Neural cell (in vitro differentiated cells): ENCODE data around the gene OR2T1. TPM values are rescaled to one million over a fixed set of nuclear protein-coding genes. Genes with fewer than 3 reads are reported as not detected.

Source experiments
- H2AFZ ChIP-seq: fragments of 200-600, 300-800 bp; sonication (generic), shearing (Covaris generic); 2 replicates; pipeline ENCODE4 v1.6.0; 2014; ENCODE audit warnings: low read depth, mild to moderate bottlenecking, antibody characterized with exemption, low read length, moderate library complexity
- H3F3A ChIP-seq: fragments of 200-600 bp; shearing (Covaris generic); 2 replicates; pipeline ENCODE4 v1.6.1; 2016; ENCODE audit warnings: mild to moderate bottlenecking, moderate library complexity, mixed read lengths, antibody characterized with exemption, low read length; ENCODE audit not compliant: insufficient read depth, poor library complexity, severe bottlenecking
- H3K27ac ChIP-seq: fragments of 200-600, 300-800 bp; sonication (generic), shearing (Covaris generic); 2 replicates; pipeline ENCODE4 v1.5.1; 2014; ENCODE audit warnings: mild to moderate bottlenecking, low read length, moderate library complexity
- H3K27me3 ChIP-seq: fragments of 300-800, 200-600 bp; sonication (generic), shearing (Covaris generic); 2 replicates; pipeline ENCODE4 v1.6.0; 2014; ENCODE audit warnings: mild to moderate bottlenecking, low read depth, low read length, moderate library complexity; ENCODE audit not compliant: insufficient read depth
- H3K36me3 ChIP-seq: fragments of 300-800, 200-600 bp; sonication (generic), shearing (Covaris generic); 2 replicates; pipeline ENCODE4 v1.5.1; 2014; ENCODE audit warnings: mild to moderate bottlenecking, antibody characterized with exemption, low read length, moderate library complexity; ENCODE audit not compliant: insufficient read depth
- H3K4me2 ChIP-seq: fragments of 300-800, 200-600 bp; sonication (generic), shearing (Covaris generic); 2 replicates; pipeline ENCODE4 v1.6.0; 2014; ENCODE audit warnings: mild to moderate bottlenecking, low read length
- H3K4me3 ChIP-seq: fragments of 300-800, 200-600 bp; sonication (generic), shearing (Covaris generic); 2 replicates; pipeline ENCODE4 v1.5.1; 2014; ENCODE audit warnings: mild to moderate bottlenecking, low read length, moderate library complexity
- H3K79me2 ChIP-seq: fragments of 200-600 bp; shearing (Covaris generic); replicated peaks from 2 replicates; pipeline ENCODE4 v1.6.0; 2014; ENCODE audit warnings: mild to moderate bottlenecking, low read length, moderate library complexity; ENCODE audit not compliant: insufficient read depth
- H3K9ac ChIP-seq: fragments of 300-800, 200-600 bp; sonication (generic), shearing (Covaris generic); 2 replicates; pipeline ENCODE4 v1.6.1; 2016; ENCODE audit warnings: mild to moderate bottlenecking, low read length, mixed read lengths
- H3K9me2 ChIP-seq: fragments of 200-600 bp; shearing (Covaris generic); 2 replicates; pipeline ENCODE4 v1.6.1; 2016; ENCODE audit warnings: mild to moderate bottlenecking, low read length, mixed read lengths; ENCODE audit not compliant: insufficient read depth
- H3K9me3 ChIP-seq: fragments of 200-600, 300-800 bp; sonication (generic), shearing (Covaris generic); 2 replicates; pipeline ENCODE4 v1.6.1; 2016; ENCODE audit warnings: mild to moderate bottlenecking, mixed run types, low read length, moderate library complexity, mixed read lengths
- H4K20me1 ChIP-seq: fragments of 200-600 bp; shearing (Covaris generic); 2 replicates; pipeline ENCODE4 v1.6.1; 2016; ENCODE audit warnings: mild to moderate bottlenecking, mixed run types; ENCODE audit not compliant: insufficient read depth
- EP300 ChIP-seq: fragments of 450-650 bp; conservative IDR thresholded peaks from 2 replicates; pipeline ENCODE4 v1.6.1; 2014; ENCODE audit warnings: antibody characterized with exemption, mild to moderate bottlenecking, moderate library complexity; ENCODE audit not compliant: poor library complexity, severe bottlenecking
- EZH2 ChIP-seq: fragments of 200-600, 300-800 bp; shearing (Covaris generic), sonication (generic); IDR thresholded peaks from 2 replicates; pipeline ENCODE4 v1.6.1; 2014; ENCODE audit warnings: antibody characterized with exemption, low read length, borderline replicate concordance, mild to moderate bottlenecking; ENCODE audit not compliant: insufficient read depth, poor library complexity, severe bottlenecking
- MXI1 ChIP-seq: fragments of 450-650 bp; conservative IDR thresholded peaks from 2 replicates; pipeline ENCODE4 v1.6.1; 2014; ENCODE audit warnings: antibody characterized with exemption, mild to moderate bottlenecking; ENCODE audit not compliant: poor library complexity, severe bottlenecking
- POLR2AphosphoS5 ChIP-seq: IDR thresholded peaks from 2 replicates; pipeline ENCODE4 v1.6.1; 2012
- RAD21 ChIP-seq: fragments of 450-650 bp; conservative IDR thresholded peaks from 2 replicates; pipeline ENCODE4 v1.6.1; 2014; ENCODE audit warnings: antibody characterized with exemption, mild to moderate bottlenecking, moderate library complexity
- SMC3 ChIP-seq: fragments of 450-650 bp; conservative IDR thresholded peaks from 2 replicates; pipeline ENCODE4 v1.6.1; 2014; ENCODE audit warnings: antibody characterized with exemption, mild to moderate bottlenecking, moderate library complexity; ENCODE audit not compliant: poor library complexity
- TAF1 ChIP-seq: IDR thresholded peaks from 2 replicates; pipeline ENCODE4 v1.6.1; 2012; ENCODE audit warnings: low read depth
- polyA plus RNA-seq: library from polyadenylated mRNA; depleted of rRNA; stranded (reverse); fragments of >200 nt; gene quantifications from 2 replicates; pipeline ENCODE4 v1.2.3, GENCODE V29; 2014
- TF ChIP-seq, protein P1 (sequence below): IDR thresholded peaks from 2 replicates; pipeline ENCODE4 v1.6.1; 2012; ENCODE audit warnings: borderline replicate concordance
- TF ChIP-seq, protein P2 (sequence below): fragments of 450-650 bp; IDR thresholded peaks from 2 replicates; pipeline ENCODE4 v1.5.1; 2014; ENCODE audit warnings: antibody characterized with exemption, mild to moderate bottlenecking, moderate library complexity; ENCODE audit not compliant: poor library complexity, severe bottlenecking

OR2T1 gene
- polyA plus RNA-seq, 1 donor from 2014 or later, result not detected

DNA sequence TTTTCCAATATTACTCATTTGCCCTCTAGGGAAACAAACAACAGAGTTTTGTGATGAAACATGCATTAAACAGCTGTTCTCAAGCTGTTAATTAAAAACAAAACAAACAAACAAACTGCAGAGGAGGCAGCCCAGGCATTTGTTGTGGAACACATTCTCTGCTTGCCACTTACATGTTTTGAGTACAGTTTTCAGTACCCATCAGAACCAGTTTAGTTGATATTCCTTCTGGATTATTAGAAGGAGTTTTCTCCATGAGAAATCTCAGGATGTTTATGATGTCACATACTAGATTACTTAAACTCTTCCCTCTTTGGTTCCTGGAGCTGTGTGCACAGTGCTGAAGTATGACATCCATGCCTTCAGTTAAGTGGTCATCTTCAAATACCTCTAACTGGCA is 27.4 kb upstream of the OR2T1 start, which contains the start of gene OR2T6:
Gene OR2T6 (plus strand): TSS at position 301 of the 400 bp plus-strand sequence. CDS start 11,863 bp downstream, outside the sequence.
- Histone ChIP-seq H3K9me2 (no peaks in the 10 kb centered on the region), H3K27ac (no peak within 1 kb of the TSS), H2AFZ (no peak within 1 kb of the TSS), H3K4me2 (no peak within 1 kb of the TSS), H4K20me1 (no peaks in the 10 kb centered on the region), H3K9ac (no peak within 1 kb of the TSS), H3F3A (no peaks in the 10 kb centered on the region), H3K36me3 (no peaks in the 10 kb centered on the region), H3K9me3 (no peaks in the 10 kb centered on the region), H3K79me2 (no peaks in the 10 kb centered on the region), H3K27me3 (no peaks in the 10 kb centered on the region), H3K4me3 (no peak within 1 kb of the TSS)
- TF ChIP-seq SMC3 (no peak), EZH2 (no peak)

DNA sequence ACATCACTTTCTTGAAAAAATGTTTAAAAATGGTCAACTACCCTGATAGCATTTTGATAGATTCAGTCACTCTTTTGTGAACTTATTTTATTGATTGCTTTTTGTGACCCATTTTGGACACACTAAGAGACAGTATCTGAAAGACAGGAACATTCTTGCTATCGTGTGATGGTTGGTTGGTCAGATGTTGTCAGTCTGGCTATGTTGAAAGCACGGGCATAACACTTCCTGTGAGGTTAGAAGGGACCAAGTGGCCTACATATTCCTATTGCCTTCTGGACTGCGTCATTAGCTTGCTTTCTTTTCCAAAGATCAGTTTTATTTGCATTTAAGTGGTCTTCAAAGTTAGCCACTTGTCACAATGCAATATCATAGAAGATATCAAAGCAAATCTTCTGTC is 25.9 kb upstream of the OR2T1 start:
- Histone ChIP-seq H3K9me3 (no peaks in the 10 kb centered on the region), H3K27ac (no peak overlapping the region), H3K79me2 (no peaks in the 10 kb centered on the region), H3K9ac (no peak overlapping the region), H3K36me3 (no peaks in the 10 kb centered on the region), H3K27me3 (no peaks in the 10 kb centered on the region), H4K20me1 (no peaks in the 10 kb centered on the region), H2AFZ (no peak overlapping the region), H3K9me2 (no peaks in the 10 kb centered on the region), H3F3A (no peaks in the 10 kb centered on the region), H3K4me3 (no peak overlapping the region), H3K4me2 (no peak overlapping the region)
- TF ChIP-seq, protein P1, sequence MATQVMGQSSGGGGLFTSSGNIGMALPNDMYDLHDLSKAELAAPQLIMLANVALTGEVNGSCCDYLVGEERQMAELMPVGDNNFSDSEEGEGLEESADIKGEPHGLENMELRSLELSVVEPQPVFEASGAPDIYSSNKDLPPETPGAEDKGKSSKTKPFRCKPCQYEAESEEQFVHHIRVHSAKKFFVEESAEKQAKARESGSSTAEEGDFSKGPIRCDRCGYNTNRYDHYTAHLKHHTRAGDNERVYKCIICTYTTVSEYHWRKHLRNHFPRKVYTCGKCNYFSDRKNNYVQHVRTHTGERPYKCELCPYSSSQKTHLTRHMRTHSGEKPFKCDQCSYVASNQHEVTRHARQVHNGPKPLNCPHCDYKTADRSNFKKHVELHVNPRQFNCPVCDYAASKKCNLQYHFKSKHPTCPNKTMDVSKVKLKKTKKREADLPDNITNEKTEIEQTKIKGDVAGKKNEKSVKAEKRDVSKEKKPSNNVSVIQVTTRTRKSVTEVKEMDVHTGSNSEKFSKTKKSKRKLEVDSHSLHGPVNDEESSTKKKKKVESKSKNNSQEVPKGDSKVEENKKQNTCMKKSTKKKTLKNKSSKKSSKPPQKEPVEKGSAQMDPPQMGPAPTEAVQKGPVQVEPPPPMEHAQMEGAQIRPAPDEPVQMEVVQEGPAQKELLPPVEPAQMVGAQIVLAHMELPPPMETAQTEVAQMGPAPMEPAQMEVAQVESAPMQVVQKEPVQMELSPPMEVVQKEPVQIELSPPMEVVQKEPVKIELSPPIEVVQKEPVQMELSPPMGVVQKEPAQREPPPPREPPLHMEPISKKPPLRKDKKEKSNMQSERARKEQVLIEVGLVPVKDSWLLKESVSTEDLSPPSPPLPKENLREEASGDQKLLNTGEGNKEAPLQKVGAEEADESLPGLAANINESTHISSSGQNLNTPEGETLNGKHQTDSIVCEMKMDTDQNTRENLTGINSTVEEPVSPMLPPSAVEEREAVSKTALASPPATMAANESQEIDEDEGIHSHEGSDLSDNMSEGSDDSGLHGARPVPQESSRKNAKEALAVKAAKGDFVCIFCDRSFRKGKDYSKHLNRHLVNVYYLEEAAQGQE, result no peak
- TF ChIP-seq RAD21, result no peak

DNA sequence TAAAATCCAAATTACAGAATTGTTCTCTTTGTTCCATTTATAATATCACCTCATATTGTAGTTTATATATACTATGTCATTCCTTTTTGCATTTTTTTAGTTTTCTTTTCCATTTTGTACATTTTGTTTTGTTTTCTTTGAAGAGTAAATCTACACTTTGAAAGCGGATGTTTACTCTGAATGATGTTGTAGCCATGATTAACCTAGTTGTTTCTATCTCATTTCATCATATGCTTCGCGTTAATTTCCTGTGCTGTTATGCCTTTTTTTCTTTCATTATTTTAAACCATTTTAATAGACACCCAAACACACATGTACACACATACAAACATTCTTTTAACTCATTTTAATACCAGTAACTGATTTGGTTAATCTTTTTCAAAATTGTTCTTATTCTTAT is 22.0 kb upstream of the OR2T1 start:
- TF ChIP-seq POLR2AphosphoS5 (no peak), TAF1 (no peak), SMC3 (no peak), RAD21 (no peak), EZH2 (no peak), MXI1 (no peak), EP300 (no peak)
- TF ChIP-seq, protein P2, sequence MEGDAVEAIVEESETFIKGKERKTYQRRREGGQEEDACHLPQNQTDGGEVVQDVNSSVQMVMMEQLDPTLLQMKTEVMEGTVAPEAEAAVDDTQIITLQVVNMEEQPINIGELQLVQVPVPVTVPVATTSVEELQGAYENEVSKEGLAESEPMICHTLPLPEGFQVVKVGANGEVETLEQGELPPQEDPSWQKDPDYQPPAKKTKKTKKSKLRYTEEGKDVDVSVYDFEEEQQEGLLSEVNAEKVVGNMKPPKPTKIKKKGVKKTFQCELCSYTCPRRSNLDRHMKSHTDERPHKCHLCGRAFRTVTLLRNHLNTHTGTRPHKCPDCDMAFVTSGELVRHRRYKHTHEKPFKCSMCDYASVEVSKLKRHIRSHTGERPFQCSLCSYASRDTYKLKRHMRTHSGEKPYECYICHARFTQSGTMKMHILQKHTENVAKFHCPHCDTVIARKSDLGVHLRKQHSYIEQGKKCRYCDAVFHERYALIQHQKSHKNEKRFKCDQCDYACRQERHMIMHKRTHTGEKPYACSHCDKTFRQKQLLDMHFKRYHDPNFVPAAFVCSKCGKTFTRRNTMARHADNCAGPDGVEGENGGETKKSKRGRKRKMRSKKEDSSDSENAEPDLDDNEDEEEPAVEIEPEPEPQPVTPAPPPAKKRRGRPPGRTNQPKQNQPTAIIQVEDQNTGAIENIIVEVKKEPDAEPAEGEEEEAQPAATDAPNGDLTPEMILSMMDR, result no peak
- TF ChIP-seq, protein P1, result no peak

More for the DNA sequence above, 22.0 kb upstream of the OR2T1 start:
- H3K27ac ChIP-seq, result no peak overlapping the region
- no peak overlapping the region for H3K9ac ChIP-seq
- H3K4me3 ChIP-seq, result no peak overlapping the region
- no peak overlapping the region for H3K4me2 ChIP-seq
- no peaks in the 10 kb centered on the region for H3F3A ChIP-seq
- H3K36me3 ChIP-seq, result no peaks in the 10 kb centered on the region
- H2AFZ ChIP-seq, result no peak overlapping the region
- H3K79me2 ChIP-seq, result no peaks in the 10 kb centered on the region
- H4K20me1 ChIP-seq, result no peaks in the 10 kb centered on the region
- H3K27me3 ChIP-seq, result no peaks in the 10 kb centered on the region
- peaks cover 7% of the 10 kb centered on the region for H3K9me3 ChIP-seq
- H3K9me2 ChIP-seq, result no peaks in the 10 kb centered on the region
